ENCODE measurements around the gene INPP5J. TPM values are rescaled to one million over a fixed set of nuclear protein-coding genes. Genes with fewer than 3 reads are reported as not detected.

Gene INPP5J
- total RNA-seq, 1 experiment from 2014 or later: 1.7 TPM

DNA sequence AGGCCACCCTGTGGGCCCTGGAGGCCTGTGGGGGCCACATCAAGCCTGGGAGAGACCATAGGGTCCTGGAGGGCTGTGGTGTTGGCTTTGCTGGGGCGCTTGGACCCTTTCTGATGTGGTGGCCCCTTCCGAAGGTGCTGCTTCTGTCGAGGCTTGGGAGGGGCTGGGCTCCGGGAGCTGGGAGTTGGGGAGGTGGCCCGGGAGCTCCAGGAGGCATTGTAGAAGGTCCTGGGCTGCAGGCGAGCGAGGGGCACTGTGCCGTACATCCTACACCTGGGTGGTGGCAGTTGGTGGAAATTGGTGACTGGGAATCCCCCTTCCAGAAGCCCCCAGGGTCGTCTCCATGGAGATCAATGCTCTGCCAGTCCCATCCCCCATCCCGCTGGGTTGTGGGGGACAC is 15.0 kb downstream of the INPP5J start:
- BruUV-seq (replicated peaks): no TSS peak
- TF ChIP-seq REST (IDR thresholded peaks at IDR 0.05; ENCODE audit: insufficient read depth in 1 of 2, low read depth in 2 of 2, low read length in 1 of 2) (no peak), POLR2AphosphoS5 (IDR thresholded peaks at IDR 0.05; ENCODE audit: low read depth, low read length) (no peak), CTCF (IDR thresholded peaks at IDR 0.05) (no peak), SIN3A (IDR thresholded peaks at IDR 0.05; ENCODE audit: borderline replicate concordance, insufficient read depth, low read depth, low read length) (no peak)
- in situ Hi-C loops (cut with HindIII; ENCODE audit: low pct_unique_long_range_greater_than_20kb, low sequenced_read_pairs): no loop called here
- H3K4me3 ChIP-seq (ENCODE audit: low read depth in 2 of 2, low read length in 2 of 2): no peak overlapping the region
- H3K9me3 ChIP-seq (ENCODE audit: control insufficient read depth, insufficient read depth, low read depth, low read length): no peaks in the 10 kb centered on the region
- no peaks in the 10 kb centered on the region for H3K27me3 ChIP-seq (ENCODE audit: control insufficient read depth, insufficient read depth, low read length)
- ChIA-PET POLR2A (no interaction called here), CTCF (interaction anchor here (0.6 to 1.1 kb wide), 2 partner anchors 30 to 833 kb away, joined by 3 read pairs; partner anchors contain the start of gene SELENOM)
- ATAC-seq (no peak), DNase-seq (ENCODE audit: low read depth, low spot score) (no peak)
- no peaks in the 10 kb centered on the region for H3K36me3 ChIP-seq (ENCODE audit: control insufficient read depth, insufficient read depth, low read length)
- H3K4me1 ChIP-seq (ENCODE audit: control insufficient read depth, insufficient read depth, low read length): no peaks in the 10 kb centered on the region
- intact Hi-C loops (cut with micrococcal nuclease; ENCODE audit: unreplicated experiment): no loop called here
- H3K27ac ChIP-seq (ENCODE audit: low read length): no peak overlapping the region

DNA sequence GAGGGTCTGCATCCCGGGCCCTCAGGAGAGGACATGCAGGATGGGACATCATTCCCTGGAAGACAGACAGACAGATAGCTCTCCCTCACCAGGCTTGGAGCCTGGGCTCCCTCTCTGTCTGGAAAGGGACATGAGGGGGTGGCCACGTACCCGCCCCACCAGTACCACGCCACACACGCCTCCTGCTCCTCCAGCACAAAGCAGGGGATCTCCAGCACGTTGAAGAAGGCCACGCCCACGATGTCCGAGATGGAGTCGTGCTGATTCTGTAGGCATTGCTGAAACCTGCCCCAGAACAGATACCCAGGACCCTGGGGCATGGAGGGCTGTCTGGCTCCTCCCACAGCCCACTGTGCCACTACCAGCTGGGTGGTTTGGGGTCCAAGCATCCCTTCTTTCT is 15.4 kb downstream of the INPP5J start:
- ATAC-seq: no peak

More for the DNA sequence above, 15.4 kb downstream of the INPP5J start:
- Histone ChIP-seq H3K4me1 (ENCODE audit: control insufficient read depth, insufficient read depth, low read length) (no peaks in the 10 kb centered on the region), H3K27ac (ENCODE audit: low read length) (no peak overlapping the region), H3K36me3 (ENCODE audit: control insufficient read depth, insufficient read depth, low read length) (no peaks in the 10 kb centered on the region), H3K4me3 (ENCODE audit: low read depth in 2 of 2, low read length in 2 of 2) (no peak overlapping the region), H3K27me3 (ENCODE audit: control insufficient read depth, insufficient read depth, low read length) (no peaks in the 10 kb centered on the region), H3K9me3 (ENCODE audit: control insufficient read depth, insufficient read depth, low read depth, low read length) (no peaks in the 10 kb centered on the region)
- intact Hi-C loops (cut with micrococcal nuclease; ENCODE audit: unreplicated experiment): no loop called here
- POLR2A ChIA-PET: no interaction called here
- CTCF ChIA-PET: interaction anchor here (0.6 to 1.1 kb wide), 2 partner anchors 31 to 832 kb away, joined by 3 read pairs; partner anchors contain the start of gene SELENOM
- BruUV-seq (replicated peaks): no TSS peak
- DNase-seq (ENCODE audit: low read depth, low spot score): no peak
- no peak for TF ChIP-seq TCF7L2 (IDR thresholded peaks at IDR 0.05; ENCODE audit: low read depth, low read length)
- TF ChIP-seq REST (IDR thresholded peaks at IDR 0.05; ENCODE audit: insufficient read depth in 1 of 2, low read depth in 2 of 2, low read length in 1 of 2): no peak
- no peak for TF ChIP-seq SIN3A (IDR thresholded peaks at IDR 0.05; ENCODE audit: borderline replicate concordance, insufficient read depth, low read depth, low read length)
- TF ChIP-seq CTCF (IDR thresholded peaks at IDR 0.05): no peak
- TF ChIP-seq POLR2AphosphoS5 (IDR thresholded peaks at IDR 0.05; ENCODE audit: low read depth, low read length): no peak
- in situ Hi-C loops (cut with HindIII; ENCODE audit: low pct_unique_long_range_greater_than_20kb, low sequenced_read_pairs): no loop called here

Data from Panc1 (cell line).